Measurements from ENCODE around the gene CLCN6.

The CLCN6 gene

DNA sequence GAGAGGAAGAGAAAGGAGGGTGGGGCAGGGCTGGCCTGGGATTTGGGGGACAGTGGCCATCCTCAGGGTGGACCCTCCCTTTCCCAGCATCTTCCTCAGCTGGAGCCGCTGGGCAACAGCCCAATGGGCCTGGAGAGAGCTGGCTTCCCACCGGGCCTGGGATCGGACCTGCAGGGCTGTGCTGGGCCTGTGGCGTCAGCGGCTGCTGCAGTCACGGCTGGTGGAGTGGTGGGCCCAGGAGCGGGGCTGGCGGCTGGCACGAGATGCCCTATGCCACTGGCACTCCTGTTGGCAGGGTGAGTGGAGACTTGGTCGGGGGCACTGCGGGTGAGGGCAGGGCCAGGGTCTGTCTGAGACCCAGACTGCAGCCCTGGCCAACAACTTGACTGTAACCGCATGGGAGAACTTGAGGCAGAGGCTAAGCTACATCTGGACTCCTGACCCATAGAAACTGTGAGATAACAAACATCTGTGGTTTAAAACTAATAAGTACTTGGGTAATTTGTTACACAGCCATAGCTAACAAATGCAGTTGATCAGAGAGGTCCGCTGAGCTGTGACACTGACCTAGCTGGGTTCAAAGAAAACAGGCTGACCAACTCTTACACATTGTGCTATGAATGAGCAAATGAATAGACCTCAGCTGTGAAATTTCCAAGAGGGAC, 26.1 kb upstream of the CLCN6 start:
- no peak for DNase-seq (ENCODE audit: low spot score)

DNA sequence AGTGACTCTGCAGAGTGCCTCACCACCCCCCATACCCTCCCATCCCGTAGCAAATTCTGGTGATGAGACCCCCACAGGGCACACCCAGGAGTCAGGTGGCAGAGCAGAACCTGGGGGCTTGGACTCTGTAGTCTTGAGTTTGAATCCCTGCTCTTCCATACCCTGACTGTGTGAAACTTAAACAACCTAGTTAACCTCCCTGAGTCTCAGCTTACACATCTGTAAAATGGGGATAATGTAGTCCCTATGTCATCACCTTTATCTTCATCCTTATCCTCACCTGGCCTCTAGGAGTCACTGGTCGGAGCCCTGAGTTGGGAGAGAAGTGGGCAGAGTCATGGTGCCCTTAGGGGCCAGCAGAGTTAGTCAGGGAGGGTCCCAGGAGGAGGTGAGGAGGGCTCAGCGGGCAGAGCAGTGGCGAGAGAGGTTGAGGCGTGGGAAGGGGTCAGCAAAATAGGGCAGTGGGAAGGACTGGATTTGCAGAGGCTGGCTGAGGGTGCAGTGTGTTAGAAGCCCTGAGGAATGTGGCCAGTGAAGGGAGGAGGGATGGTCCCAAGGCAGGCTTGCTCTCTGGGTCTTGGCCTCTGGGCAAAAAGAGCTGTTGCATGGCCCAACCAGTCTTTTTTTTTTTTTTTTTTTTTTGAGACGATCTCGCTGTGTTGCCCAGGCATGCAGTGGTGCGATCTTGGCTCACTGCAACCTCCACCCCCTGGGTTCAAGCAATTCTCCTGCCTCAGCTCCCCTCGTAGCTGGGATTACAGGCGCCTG, 25.4 kb upstream of the CLCN6 start:
- no peak for DNase-seq (ENCODE audit: low spot score)

DNA sequence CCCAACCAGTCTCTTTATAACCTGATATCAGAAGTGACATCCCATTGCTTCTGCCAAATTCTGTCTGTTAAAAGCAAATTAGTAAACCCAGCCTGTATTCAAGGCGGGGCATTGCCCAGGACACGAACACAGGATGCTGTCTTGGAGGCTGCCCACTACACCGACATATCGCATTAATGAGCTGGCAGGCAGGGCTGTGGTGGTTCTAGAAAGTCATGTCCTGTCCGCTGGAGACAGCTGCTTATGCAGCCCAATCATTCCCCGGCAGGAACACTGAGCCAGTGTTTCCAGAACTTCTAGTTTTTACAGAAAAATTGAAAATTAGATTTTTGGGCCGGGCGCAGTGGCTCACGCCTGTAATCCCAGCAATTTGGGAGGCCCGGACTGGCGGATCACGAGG, 24.7 kb upstream of the CLCN6 start:
- no peak for DNase-seq (ENCODE audit: low spot score)

DNA sequence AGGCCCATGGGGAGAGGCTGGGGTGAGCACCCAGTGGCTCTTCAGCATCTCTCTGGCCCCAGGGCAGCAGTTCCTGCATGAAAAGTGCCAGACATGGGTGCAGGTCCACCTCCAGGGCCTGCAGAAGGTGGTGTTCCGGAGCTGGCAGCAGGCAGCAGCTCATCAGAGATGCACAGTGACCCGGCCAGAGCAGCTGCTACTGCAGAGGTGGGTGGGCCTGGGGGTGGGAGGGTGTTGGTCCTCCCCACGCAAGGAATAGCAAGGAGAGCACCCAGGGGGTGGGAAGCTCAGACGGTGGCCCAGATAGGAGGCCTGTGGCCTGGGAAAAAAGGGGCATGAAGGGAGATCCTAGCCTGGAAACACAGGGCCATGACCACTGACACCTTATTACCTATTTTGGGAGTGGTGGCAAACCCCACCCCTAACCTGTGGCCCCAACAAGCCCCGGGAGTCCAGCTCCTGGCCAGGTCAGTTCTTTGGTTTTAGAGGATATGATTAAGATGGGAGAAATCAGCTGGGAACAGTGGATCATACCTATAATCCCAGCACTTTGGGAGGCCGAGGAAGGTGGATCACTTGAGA, 23.8 kb upstream of the CLCN6 start:
- no peak for DNase-seq (ENCODE audit: low spot score)

DNA sequence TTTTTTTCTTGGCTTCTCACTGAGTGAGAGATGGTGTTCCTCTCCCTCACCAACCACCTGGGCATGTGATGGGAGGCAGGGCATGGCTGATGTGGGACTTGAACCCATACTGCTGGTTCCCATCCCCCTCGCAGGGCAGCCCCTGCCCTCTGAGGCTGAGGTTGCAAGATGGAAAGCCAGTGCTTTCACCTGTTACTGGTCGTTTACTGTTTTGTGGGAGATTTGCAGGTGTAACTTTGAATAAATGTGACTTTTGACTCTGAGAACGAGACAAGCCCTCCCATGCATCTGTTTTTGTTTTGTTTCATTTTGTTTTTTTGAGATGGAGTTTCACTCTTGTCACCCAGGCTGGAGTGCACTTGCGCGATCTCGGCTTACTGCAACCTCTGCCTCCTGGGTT, 22.4 kb upstream of the CLCN6 start:
- DNase-seq (ENCODE audit: low spot score) = no peak

DNA sequence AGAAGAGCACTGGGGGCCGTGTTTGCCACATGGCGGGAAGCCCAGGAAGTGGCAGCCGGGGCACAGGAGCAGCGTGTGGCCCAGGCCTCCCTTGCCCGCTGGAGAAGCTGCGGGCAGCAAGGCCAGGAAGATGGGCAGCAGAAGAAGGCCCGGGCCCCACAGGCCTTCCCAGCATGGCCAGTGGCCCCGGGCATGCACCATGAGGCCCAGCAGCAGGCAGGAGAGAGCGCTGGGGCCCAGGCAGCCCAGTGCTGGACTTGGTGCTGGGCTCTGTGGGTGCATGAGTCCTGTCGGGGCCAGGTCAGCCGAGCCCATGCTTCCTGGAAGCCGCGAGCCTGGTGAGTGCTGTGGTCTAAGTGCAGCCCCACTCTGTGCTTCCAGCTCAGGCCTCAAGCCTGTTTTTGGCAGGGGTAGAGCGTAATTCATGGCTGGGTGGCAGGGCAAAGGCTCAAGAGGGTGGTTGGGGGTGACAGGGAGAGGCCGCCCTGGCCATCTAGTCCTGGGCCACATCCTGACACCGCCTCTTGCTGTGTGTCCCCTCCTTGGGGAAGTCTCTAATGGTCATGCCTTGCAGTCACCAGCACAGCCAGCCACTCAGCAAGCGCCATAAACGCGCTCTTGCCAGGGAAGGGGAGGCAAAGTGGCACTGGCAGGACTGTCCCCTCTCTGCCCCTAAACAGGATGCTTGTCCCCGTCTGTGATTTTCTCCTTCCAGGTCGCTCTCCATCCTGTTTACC, 21.6 kb upstream of the CLCN6 start:
- no peak for DNase-seq (ENCODE audit: low spot score)

DNA sequence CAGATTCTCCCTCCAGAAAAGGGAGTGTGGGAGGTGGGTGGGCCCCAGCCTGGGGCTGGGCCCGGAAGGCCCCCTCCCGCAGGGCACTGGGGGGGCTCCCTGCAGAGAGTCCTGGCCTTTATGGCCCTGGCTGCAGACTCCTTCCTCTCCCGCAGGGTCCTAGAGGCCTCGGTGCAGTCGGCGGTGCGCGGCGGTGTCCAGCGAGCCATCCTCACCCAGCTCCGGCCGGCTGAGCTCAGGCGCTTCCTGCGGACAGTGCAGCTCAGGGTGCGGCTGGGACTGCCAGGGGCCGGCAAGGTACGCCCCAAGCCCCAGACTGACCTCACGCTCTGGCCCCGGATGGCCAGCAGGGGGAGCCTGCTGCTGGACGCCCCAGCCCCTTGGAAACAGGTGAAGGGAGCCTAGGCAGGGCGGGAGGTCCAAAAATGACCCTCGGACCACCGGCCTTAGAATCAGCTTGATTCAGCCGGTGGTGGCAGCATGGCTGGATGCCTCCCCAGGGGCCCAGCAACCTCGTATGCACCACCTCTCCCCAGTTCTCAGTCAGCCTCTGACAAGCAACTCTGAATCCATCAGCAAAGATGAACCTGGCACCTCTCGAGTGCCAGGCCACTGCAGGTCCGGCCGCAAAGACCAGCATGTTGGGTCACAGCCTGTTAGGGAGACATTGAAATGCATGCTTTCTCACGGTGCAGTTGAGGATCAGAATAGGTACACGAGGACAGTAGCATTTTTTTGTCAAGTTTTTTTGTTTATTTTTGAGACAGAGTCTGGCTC, 20.8 kb upstream of the CLCN6 start:
- DNase-seq (ENCODE audit: low spot score) = peak; percentile 80

DNA sequence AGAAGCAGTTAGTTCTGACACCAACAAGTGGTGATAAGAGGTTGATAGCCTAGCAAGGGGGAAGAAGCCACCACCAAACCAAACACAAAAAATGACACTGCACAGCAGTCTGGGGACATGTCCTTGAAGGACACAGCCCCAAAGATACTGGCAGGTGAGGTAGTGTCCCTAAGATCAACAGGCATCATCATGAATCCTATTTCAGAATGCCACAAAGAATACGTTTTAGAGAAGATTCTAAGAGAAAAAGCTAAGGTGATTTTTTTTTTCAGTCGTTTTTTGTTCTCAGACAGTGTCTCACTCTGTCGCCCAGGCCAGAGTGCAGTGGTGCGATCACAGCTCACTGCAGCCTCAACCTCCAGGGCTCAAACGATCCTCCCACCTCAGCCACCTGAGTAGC, 19.8 kb upstream of the CLCN6 start:
- no peak for DNase-seq (ENCODE audit: low spot score)

DNA sequence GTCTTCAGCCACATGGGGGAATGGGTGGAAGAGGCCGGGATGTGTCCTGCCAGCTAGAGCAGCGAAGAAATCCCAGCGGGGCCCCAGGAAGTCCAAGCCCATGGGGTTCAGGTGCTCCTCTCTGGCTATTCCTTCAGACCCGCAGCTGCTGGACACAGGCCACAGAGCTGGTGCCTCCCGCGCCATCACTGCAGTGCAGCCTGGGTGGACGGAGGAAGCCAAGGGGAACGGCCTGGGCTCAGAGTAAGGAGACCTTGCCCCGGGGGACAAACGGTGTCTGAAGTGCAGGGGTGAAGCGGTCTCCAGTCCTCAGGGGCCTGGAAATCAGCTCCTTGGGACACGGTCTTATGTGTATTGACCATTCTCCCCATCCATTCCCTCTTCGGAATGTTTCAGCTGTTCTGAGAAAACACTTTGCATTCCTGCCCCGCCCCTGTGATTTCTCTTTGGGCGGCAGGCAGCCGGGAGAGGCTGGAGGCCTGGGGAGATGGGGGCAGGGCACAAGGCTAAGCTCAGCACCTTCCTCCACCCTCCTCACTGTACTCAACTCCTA, 18.7 kb upstream of the CLCN6 start:
- peak; percentile 85 for DNase-seq (ENCODE audit: low spot score)

DNA sequence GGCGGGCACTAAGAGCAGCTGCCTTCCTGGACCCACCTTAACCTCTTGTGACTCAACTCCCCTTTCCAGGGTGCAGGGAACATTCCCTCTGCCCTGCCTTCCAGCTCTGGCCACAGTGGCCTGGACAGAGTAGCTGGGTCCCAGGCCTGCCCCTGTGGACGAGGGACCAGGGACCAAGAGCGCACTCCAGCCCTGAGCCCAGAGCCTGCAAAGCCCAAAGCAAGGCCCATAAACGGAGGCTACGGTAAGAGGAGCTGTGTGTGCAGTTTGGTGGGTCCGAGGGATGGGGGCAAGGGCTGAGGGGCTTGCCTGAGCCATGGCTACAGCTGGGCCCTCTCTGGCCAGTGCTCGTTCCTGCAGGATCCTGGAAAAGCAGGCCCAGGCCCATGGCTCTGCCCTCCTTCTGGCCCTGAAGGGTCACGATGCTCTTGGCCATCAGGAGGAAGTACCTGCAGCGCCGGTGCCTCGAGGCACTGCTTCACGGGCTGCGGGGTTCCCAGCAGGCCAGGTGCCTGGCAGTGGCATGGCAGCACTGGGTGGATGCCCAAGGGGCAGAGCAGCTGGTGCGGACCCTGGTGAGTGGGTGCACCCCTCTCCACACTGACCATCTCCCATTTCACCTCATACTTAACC, 18.1 kb upstream of the CLCN6 start:
- no peak for DNase-seq (ENCODE audit: low spot score)

DNA sequence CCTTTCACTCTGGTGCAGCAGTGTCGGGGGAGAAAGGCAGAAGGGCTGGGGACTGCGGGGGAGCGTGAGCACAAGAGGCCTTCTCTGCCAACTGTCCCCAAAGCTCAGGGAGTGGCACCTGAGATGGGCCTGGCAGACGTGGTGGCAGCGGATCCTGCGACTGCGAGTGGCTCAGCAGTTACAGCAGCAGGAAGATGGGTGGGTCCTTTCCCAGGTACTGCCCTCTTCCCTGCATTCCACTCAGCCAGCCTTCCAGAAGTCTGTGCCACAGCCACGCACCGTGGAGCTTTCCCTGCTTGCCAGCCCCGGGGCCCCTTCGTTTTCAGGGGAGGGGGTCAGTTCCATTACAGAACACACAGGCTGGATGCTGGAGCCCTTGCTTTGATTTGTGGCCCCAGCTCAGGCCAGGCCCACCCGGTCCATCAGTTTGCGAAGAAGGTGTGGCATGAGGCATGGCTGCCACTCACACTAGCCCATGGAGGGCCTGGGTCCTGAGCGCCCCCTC, 17.4 kb upstream of the CLCN6 start:
- no peak for DNase-seq (ENCODE audit: low spot score)

DNA sequence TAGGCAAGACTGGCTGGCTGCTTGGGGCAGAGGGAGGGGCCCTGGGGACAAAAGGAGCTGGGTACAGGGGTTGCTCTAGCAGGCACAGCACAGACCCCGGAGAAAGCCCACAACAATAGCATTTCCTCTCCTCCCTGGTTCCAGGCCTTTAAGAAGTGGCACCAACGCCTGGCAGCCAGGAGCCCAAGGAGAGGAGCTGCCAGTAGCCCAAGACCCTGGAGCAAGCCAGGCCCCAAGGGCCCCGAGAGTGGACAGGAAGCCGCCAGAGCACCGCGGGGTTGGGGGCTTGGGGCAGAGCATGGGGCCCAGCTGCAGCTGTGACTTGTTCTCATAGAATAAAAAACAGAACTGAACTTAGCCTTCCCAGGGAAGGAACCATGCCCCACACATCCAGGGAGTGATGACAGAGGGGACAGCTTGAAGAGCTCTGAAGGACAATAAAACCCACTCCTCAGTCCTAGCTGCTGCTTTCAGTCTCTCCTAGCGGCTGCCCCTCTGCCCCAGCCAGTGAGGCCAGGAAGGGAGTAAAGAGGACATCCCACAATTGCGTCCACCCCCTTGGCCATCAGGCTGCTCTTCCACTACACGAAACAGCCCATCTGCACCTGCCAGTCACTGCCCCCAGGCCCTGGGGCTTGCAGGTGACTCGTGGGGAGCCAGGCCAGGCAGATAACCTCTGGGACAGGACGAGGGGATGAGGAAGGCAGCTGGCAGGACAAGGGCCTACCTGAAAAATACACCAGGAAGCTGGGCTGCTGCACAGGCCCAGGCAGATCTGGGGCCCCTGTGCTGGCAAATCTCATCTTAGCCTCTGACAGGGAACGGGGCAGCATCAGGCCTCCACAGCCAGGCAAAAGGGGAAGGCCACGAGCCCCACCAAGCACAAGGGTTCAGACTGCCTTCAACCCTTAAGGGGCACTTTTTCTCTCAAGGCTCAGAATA, 16.6 kb upstream of the CLCN6 start:
- no peak for DNase-seq (ENCODE audit: low spot score)

DNA sequence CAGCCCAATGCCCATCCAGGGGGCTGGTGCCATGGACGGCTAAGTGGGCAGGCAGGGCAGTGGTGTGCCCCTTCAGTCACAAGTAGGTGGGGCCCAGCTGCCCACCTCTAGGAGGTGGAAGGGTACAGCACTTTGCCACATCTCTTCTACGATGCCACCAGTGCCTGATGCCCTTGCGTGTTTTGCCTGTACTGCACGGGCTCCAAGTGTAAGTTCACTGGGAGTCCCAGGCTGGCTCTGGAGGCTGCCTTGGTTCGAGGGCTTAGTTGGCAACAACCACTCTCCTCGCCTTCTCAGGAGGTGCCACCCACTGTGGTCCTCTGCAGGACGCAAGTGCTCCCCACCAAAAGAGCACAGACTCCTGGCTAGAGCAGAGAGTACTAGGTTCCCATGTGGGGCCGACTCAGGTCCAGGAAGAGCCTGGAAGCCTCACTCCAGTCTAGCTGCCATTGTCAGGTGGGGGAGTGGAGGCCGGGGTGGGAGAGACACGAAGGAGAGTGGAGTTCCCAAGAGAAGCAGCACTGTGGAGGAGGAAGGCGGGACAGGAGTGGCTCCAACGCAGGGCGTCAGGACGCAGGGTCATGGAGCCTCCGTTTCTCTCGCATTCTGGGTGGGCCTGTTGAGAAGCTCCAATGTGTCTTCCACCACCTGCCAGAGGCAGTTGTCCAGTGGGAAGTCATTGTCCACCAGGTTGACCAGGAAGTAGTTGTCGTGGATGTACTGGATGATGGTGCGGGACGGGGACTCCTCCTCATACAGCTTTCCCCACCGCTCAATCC, 15.7 kb upstream of the CLCN6 start:
- DNase-seq (ENCODE audit: low spot score) = no peak

DNA sequence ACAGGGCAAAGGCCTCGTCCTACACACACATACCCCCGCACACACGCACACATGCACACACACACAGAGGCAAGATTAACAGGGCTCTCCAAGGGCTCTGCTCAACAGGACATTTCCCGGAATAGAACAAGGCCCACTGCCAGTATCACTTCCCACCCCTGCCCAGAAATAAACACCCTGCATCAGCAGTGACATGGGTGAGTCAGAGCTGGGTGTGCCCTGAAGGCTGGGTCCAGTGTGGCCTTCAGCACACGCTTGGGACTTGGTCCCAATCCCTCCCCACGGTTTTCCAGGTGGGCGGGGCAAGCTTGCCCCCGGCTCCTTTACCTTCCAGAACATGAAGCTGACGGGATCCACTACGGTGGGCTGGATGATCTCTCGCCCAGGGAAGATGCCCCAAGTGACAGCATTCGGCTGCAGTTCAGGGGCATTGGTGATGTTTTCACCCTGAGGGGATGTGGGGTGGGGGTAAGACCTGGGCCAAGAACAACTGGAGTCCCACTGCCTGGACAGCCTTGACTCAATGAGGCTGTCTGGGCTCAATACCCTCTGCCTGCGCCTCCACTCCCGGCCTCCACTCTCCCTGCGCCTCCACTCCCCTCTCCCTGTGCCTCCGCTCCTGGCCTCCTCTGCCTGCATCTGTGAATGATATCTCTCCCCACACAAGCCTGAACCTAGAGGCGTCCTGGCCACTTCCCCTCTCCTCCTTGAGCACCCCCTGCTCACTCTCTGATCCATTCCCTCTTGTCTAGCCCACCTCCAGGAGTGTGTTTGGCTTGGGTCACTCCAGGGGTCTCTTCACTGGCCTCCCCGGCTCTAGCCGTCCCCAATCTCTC, 14.9 kb upstream of the CLCN6 start:
- DNase-seq (ENCODE audit: low spot score) = peak; percentile 96

DNA sequence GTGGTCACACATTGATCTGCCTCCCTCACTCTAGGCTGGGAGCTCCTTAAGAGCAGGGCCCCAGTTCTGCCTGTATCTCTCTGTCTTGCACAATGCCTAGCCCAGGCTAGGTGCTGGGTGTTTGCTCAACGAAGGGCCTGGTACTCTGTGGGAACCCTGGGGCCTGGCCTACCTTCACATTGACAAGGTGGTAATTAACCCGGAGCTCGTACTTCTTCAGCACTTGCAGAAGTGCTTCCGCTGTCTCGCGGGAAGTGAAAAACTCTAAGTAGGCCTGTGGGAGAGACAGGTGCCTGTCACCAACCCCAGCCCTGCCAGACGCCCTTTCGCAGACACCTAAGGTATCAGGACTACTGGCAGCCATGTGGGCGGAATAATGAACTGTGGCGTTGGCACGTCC, 13.9 kb upstream of the CLCN6 start:
- DNase-seq (ENCODE audit: low spot score) = no peak

DNA sequence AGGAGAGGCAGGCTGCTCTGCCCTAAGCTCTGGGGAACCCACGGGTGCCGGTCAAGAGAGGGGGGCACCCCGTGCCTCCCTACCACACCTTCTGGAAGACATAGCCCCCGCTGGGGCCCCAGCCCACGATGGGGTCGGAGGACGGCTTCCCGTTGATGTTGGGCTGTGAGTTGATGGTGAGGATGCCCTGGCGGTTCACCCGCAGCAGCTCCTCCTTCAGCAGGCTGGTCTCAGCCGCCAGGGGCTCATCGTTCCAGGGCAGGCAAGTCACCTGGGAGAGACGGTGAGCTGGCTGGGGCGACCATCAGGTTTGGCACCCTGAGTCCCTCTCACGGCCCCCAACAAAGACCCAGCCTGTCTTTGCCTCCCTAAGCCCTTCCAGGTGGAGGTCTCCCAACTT, 12.2 kb upstream of the CLCN6 start:
- no peak for DNase-seq (ENCODE audit: low spot score)

DNA sequence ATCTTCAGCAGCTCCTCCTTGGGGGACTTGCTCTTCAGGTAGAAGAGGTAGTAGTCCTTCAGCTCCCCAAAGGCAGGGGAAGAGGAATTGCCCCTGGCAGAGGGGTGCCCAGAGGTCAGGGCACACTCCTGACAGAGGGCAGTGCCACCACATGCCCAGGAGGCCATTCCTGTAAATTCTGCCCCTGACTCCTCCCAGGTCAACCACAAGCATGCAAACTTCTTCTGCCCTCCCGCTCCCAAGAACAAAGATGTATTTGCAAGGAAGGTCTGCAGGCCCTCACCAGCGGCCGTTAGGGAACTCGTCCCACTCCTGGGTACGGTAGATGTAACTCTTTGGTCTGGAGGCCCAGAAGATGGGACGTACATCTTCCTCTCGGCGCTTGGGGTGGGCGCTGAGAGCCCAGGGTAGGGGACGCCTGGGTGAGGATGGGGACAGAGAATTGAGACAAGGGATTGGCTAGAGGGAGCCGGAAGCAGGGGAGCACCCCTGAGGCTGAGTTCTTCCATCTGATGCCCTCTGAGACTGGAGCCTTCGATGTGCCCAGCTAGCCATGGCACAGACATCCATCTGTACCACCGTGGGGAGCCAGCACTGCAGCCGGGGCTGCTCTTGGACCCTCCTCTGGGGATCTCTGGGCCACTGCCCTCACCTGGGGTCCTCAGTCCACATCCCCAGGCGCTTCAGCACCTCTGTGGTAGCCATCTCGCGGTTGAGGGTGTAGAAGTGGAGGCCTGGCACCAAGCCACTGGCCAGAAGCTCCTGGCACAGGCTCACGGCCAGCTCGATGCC, 11.3 kb upstream of the CLCN6 start:
- no peak for DNase-seq (ENCODE audit: low spot score)

Measured in AG20443 (cell line).